Panc1 (cell line): ENCODE data around the gene EHD4. TPM values are rescaled to one million over a fixed set of nuclear protein-coding genes. Genes with fewer than 3 reads are reported as not detected.

ENCODE experiments used
- ATAC-seq: fragments of 200-7000 bp; cut with Tn5 transposase; 2 replicates; pipeline ENCODE4 v1.9.1; 2020; ENCODE audit warnings: mild to moderate bottlenecking, moderate library complexity
- BruUV-seq: library from RNA; stranded (reverse); fragments of 400-500 nt; replicated peaks from 2 replicates; lab custom pipeline; 2021; lab: Mats Ljungman, UMichigan
- CTCF ChIA-PET: fragments of 300-600 bp; sonication (Branson Sonifier 250); formaldehyde crosslinking; loops from one replicate; lab custom pipeline; 2022; ENCODE audit warnings: antibody characterized with exemption; lab: Charles Lee
- POLR2A ChIA-PET: fragments of 300-600 bp; sonication (Branson Sonifier 250); formaldehyde crosslinking; loops from one replicate; lab custom pipeline; 2022; ENCODE audit warnings: antibody characterized with exemption; lab: Charles Lee
- DNase-seq: peaks from one replicate; pipeline ENCODE4 v3.0.0-alpha.2; 2010; ENCODE audit warnings: low read depth, low spot score
- H3K27ac ChIP-seq: 2 replicates; pipeline ENCODE4 v1.5.1; 2011; ENCODE audit warnings: mild to moderate bottlenecking, low read length, inconsistent platforms
- H3K27me3 ChIP-seq: fragments of 200-500 bp; sonication (Bioruptor generic); 2 replicates; pipeline ENCODE4 v1.6.0; 2014; ENCODE audit warnings: low read length, inconsistent platforms; ENCODE audit not compliant: control insufficient read depth, insufficient read depth
- H3K36me3 ChIP-seq: fragments of 200-500 bp; sonication (Bioruptor generic); 2 replicates; pipeline ENCODE4 v1.5.1; 2014; ENCODE audit warnings: inconsistent platforms, mild to moderate bottlenecking, low read length, moderate library complexity; ENCODE audit not compliant: control insufficient read depth, insufficient read depth
- H3K4me1 ChIP-seq: 2 replicates; pipeline ENCODE4 v1.5.1; 2011; ENCODE audit warnings: inconsistent platforms, mild to moderate bottlenecking, low read length, moderate library complexity; ENCODE audit not compliant: control insufficient read depth, insufficient read depth
- H3K4me3 ChIP-seq, 2 experiments: 2 replicates each; pipeline ENCODE4 v1.5.1; 2011 to 2012; ENCODE audit warnings: low read depth in 2 of 2, low read length in 2 of 2, mild to moderate bottlenecking in 2 of 2, inconsistent platforms in 1 of 2, moderate library complexity in 1 of 2
- H3K9me3 ChIP-seq: fragments of 200-500 bp; sonication (Bioruptor generic); 2 replicates; pipeline ENCODE4 v1.5.1; 2014; ENCODE audit warnings: low read depth, mild to moderate bottlenecking, inconsistent platforms, low read length, moderate library complexity; ENCODE audit not compliant: control insufficient read depth, insufficient read depth
- POLR2AphosphoS5 ChIP-seq: IDR thresholded peaks from 2 replicates; pipeline ENCODE4 v1.6.1; 2012; ENCODE audit warnings: mild to moderate bottlenecking, low read depth, low read length, moderate library complexity
- SIN3A ChIP-seq: IDR thresholded peaks from 2 replicates; pipeline ENCODE4 v1.6.1; 2012; ENCODE audit warnings: low read depth, mild to moderate bottlenecking, low read length, moderate library complexity, borderline replicate concordance; ENCODE audit not compliant: insufficient read depth
- TCF7L2 ChIP-seq: IDR thresholded peaks from 2 replicates; pipeline ENCODE4 v1.6.1; 2011; ENCODE audit warnings: mild to moderate bottlenecking, low read depth, low read length, inconsistent platforms
- in situ Hi-C: cut with HindIII; loops from 2 replicates; pipeline ENCODE4 v1.10.0; 2016; ENCODE audit warnings: low sequenced_read_pairs, low pct_unique_long_range_greater_than_20kb
- intact Hi-C: fragments of 100-400 bp; cut with micrococcal nuclease; formaldehyde crosslinking; loops from one replicate; pipeline ENCODE4 v1.10.0; 2022; ENCODE audit not compliant: unreplicated experiment
- total RNA-seq: library from RNA; stranded (reverse); gene quantifications from one replicate; pipeline ENCODE4 v1.2.1, GENCODE V29; 2021; ENCODE audit not compliant: unreplicated experiment
- TF ChIP-seq, protein P1 (sequence below), 2 experiments: IDR thresholded peaks; 2 replicates each; pipeline ENCODE4 v1.6.1; 2011 to 2012; ENCODE audit warnings: low read depth in 2 of 2, control low read depth in 1 of 2, low read length in 1 of 2, mild to moderate bottlenecking in 1 of 2, moderate library complexity in 1 of 2; ENCODE audit not compliant: insufficient read depth in 1 of 2
- TF ChIP-seq, protein P2 (sequence below): fragments of 450-650 bp; IDR thresholded peaks from 2 replicates; pipeline ENCODE4 v1.5.1; 2017; ENCODE audit warnings: mild to moderate bottlenecking

The EHD4 gene
- total RNA-seq, 1 experiment from 2014 or later: 43.2 TPM

- H3K36me3 ChIP-seq: no peaks in the 10 kb centered on the region
- no TSS peak for BruUV-seq
- DNase-seq: no peak
- POLR2A ChIA-PET: no interaction called here
- in situ Hi-C loops: no loop called here
- ATAC-seq: peak; percentile 33; the same call in 1 of the 2 replicates
- H3K27me3 ChIP-seq: no peaks in the 10 kb centered on the region
- CTCF ChIA-PET: no interaction called here
- peak overlapping the region; percentile 94 for H3K27ac ChIP-seq
- H3K4me3 ChIP-seq: no peak overlapping the region
- intact Hi-C loops: no loop called here
- no peaks in the 10 kb centered on the region for H3K9me3 ChIP-seq
- H3K4me1 ChIP-seq: peaks cover 63% of the 10 kb centered on the region
- peak; percentile 57; the same call in 1 of the 2 replicates for TF ChIP-seq POLR2AphosphoS5
- TF ChIP-seq, protein P1, sequence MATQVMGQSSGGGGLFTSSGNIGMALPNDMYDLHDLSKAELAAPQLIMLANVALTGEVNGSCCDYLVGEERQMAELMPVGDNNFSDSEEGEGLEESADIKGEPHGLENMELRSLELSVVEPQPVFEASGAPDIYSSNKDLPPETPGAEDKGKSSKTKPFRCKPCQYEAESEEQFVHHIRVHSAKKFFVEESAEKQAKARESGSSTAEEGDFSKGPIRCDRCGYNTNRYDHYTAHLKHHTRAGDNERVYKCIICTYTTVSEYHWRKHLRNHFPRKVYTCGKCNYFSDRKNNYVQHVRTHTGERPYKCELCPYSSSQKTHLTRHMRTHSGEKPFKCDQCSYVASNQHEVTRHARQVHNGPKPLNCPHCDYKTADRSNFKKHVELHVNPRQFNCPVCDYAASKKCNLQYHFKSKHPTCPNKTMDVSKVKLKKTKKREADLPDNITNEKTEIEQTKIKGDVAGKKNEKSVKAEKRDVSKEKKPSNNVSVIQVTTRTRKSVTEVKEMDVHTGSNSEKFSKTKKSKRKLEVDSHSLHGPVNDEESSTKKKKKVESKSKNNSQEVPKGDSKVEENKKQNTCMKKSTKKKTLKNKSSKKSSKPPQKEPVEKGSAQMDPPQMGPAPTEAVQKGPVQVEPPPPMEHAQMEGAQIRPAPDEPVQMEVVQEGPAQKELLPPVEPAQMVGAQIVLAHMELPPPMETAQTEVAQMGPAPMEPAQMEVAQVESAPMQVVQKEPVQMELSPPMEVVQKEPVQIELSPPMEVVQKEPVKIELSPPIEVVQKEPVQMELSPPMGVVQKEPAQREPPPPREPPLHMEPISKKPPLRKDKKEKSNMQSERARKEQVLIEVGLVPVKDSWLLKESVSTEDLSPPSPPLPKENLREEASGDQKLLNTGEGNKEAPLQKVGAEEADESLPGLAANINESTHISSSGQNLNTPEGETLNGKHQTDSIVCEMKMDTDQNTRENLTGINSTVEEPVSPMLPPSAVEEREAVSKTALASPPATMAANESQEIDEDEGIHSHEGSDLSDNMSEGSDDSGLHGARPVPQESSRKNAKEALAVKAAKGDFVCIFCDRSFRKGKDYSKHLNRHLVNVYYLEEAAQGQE (IDR thresholded peaks at IDR 0.05; ENCODE audit: insufficient read depth in 1 of 2, low read depth in 2 of 2, low read length in 1 of 2): no peak
- TF ChIP-seq SIN3A: no peak
- TF ChIP-seq, protein P2, sequence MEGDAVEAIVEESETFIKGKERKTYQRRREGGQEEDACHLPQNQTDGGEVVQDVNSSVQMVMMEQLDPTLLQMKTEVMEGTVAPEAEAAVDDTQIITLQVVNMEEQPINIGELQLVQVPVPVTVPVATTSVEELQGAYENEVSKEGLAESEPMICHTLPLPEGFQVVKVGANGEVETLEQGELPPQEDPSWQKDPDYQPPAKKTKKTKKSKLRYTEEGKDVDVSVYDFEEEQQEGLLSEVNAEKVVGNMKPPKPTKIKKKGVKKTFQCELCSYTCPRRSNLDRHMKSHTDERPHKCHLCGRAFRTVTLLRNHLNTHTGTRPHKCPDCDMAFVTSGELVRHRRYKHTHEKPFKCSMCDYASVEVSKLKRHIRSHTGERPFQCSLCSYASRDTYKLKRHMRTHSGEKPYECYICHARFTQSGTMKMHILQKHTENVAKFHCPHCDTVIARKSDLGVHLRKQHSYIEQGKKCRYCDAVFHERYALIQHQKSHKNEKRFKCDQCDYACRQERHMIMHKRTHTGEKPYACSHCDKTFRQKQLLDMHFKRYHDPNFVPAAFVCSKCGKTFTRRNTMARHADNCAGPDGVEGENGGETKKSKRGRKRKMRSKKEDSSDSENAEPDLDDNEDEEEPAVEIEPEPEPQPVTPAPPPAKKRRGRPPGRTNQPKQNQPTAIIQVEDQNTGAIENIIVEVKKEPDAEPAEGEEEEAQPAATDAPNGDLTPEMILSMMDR: no peak
- TF ChIP-seq TCF7L2: no peak
These were observed 44.3 kb downstream of the EHD4 start for GRCh38 chr15:41928100-41928499.

GRCh38 chr15:41927536-41927935 lies 44.8 kb downstream of the EHD4 start:
- Histone ChIP-seq H3K4me1 (peaks cover 57% of the 10 kb centered on the region), H3K27me3 (no peaks in the 10 kb centered on the region), H3K9me3 (no peaks in the 10 kb centered on the region), H3K36me3 (no peaks in the 10 kb centered on the region), H3K27ac (peak overlapping the region; percentile 94), H3K4me3 (no peak overlapping the region)
- BruUV-seq: no TSS peak
- no peak for DNase-seq
- in situ Hi-C loops (no loop called here), intact Hi-C loops (no loop called here)
- ChIA-PET CTCF (no interaction called here), POLR2A (no interaction called here)
- TF ChIP-seq, protein P2: no peak
- no peak for TF ChIP-seq TCF7L2
- TF ChIP-seq, protein P1 (IDR thresholded peaks at IDR 0.05; ENCODE audit: insufficient read depth in 1 of 2, low read depth in 2 of 2, low read length in 1 of 2): no peak
- ATAC-seq: no peak
